GDM1 (cell line): Measurements from ENCODE around the gene TLX2.
"Not testable (repeated sequence)": the region's sequence is repeated elsewhere in the genome, so short reads cannot be mapped to it uniquely, and the experiment has no call there.

Experiments used
- DNase-seq: peaks from one replicate; lab custom pipeline; 2025; lab: John Stamatoyannopoulos, UW

Gene TLX2

DNA sequence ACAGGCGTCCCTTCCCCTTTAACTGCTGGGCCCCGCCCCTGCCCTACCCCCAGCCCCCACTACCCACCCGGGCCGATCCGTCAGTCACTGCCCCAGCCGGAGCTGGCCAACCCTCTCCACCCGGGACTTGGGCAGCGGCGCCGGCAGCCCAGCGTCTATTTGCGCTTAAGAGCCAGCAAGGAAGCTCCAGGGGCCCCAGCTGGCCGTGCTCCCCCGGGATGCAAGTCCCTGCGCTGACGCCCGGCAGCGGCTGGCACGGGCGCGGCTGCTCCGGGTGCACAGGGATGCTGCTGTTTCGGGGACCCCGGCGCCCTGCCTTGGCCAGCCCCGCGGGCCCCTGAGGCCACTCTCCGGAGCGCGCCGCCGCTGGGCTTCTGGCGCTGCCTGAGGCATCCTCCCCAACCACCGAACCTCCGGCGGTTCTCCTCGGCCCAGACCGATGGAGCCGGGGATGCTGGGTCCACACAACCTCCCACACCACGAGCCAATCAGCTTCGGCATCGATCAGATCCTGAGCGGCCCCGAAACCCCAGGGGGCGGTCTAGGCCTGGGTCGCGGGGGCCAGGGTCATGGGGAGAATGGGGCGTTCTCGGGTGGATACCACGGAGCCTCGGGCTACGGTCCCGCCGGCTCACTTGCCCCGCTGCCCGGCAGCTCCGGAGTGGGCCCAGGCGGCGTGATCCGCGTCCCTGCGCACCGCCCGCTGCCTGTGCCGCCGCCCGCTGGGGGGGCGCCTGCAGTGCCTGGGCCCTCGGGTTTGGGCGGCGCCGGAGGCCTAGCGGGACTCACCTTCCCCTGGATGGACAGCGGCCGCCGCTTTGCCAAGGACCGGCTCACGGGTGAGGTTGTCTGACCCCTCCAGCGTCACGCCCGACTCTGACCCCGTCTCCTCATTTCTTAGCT is at the start of gene TLX2:
TSS of gene TLX2 (plus strand) at position 83 of the 903 bp plus-strand sequence. CDS start at position 440, 357 bp downstream.
- DNase-seq = no peak

GRCh38 chr2:74470742-74471141 is 43.5 kb upstream of the TLX2 start:
- DNase-seq = not testable (repeated sequence)

DNA sequence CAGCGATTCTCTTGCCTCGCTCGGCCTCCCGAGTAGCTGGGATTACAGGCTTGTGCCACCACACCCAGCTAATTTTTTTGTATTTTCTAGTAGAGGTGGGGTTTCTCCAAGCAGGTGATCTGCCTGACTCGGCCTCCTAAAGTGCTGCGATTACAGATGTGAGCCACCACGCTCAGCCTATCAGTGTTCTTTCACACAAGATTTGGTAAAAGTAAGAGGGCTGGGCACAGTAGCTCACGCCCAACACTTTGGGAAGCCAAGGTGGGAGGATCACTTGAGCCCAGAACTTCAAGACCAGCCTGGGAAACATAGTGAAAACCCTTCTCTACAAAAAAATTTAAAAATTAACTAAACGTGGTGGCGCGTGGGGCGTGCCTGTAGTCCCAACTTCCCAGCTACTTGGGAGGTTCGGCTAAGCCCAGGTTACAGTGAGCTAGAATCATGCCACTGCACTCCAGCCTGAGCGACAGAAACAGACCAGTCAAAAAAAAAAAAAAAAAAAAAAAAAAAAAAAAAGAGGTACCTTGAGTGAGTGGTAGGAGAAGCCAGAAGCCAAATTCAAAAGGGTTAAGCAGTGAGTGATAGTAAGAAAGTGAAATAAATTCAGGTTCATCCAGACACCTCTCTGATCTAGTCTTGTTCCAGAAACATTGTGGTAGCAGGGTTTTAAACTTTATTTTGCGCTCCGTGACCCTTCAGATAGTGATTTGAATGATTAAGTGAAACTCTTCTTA is 42.8 kb upstream of the TLX2 start:
- DNase-seq = no peak

- DNase-seq = peak; percentile 91
These were observed 41.9 kb upstream of the TLX2 start, which contains the start of gene MRPL53 for GRCh38 chr2:74472086-74472944. MRPL53 (minus strand) TSS chr2:74472680; CDS start chr2:74472660, 20 bp downstream.

DNA sequence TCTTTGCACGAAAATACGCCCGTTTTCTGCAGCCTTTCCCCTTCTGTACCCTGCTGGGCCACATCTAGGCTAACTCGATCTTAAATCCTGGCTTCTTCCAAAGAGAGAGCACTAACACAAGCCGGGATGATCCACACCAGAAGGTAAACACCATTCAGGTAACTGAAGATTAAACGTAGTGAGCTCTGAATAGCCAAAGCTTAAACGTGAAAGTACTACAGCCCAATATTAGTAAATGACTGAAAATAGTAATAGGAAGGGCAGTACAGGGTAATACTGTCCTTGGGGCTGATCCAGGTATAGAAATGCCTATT is 41.3 kb upstream of the TLX2 start:
- DNase-seq = no peak

DNA sequence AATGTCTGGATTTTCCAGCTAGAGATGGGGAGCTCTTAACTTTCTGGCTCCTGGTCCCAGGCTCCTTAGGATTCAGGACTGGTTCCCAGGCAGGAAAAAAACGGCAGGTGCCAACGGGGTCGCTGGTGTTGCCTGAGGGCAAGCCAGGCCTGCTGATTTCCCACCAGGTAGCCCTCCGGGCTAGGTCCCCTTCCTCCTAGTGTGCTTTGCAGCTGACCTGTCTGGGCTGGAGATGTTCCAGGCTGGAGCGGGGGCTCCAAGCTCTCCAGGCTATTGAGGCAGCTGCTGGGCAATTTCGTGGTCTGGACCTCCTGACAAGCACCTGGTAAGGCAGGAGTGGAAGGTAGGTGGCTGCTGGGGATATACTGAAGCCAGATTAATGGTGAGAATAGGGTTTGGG is 39.8 kb upstream of the TLX2 start:
- DNase-seq = no peak

- no peak for DNase-seq
These were observed 39.4 kb upstream of the TLX2 start for GRCh38 chr2:74474899-74475298.

DNA sequence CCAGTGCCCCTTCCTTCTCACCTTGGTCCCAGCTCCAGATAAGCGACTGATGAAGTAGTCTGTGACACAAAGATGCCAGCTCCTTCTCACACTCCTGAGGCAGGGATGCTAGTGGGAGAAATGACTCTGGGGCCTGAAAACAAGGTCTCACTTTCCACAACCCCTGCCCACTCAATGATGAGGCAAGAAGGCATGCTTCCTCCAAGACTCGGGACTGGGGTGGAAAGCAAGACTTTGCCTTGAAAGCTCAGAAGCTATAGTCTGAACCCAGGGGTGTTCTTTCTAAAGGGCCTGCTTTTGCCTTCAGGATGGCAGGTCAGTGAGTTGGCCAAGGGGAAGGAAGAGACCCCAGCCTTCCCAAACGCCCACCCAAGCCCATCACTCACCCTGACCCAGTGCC is 32.8 kb upstream of the TLX2 start:
- DNase-seq = no peak

DNA sequence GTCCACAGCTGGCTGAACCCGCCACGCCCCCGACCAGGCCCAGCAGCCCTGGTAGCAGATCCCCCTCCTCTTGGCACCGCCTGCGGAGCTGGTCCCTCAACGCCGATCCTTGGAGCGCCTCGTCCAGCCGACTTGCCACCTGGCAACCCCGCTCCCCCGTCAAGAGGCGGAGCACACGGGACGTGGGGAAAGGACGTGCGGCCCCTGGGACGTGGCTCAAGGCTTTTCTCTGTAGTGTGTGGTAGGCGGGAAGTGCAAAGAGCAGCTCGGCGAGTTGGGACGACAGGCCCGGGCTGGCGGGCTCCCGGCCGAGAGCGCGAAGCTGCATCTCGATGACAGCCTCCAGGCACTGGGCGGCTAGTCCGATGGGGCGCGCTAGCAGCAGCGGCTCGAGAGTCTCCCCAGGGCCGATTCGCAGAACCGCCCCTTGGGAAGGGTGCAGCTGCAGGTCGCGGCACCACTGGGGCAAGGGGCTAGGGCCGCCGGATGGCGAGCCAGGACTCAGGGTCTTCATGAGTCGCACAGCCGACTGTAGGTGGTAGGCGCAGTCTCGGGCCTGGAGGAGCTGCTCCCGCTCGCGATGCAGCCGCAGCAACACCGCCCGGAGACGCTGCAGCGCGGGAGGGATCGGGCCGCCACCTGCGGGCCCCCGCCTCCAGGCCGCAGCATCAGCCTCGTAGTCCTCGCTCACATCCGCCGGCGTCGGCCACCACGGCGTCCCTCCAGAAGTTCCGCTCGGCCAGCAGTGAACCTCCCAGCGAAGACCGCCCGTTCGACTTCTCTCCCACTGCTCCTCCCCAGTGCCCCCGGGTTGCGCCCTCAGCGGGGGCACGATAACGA is 32.1 kb upstream of the TLX2 start:
- no peak for DNase-seq

DNA sequence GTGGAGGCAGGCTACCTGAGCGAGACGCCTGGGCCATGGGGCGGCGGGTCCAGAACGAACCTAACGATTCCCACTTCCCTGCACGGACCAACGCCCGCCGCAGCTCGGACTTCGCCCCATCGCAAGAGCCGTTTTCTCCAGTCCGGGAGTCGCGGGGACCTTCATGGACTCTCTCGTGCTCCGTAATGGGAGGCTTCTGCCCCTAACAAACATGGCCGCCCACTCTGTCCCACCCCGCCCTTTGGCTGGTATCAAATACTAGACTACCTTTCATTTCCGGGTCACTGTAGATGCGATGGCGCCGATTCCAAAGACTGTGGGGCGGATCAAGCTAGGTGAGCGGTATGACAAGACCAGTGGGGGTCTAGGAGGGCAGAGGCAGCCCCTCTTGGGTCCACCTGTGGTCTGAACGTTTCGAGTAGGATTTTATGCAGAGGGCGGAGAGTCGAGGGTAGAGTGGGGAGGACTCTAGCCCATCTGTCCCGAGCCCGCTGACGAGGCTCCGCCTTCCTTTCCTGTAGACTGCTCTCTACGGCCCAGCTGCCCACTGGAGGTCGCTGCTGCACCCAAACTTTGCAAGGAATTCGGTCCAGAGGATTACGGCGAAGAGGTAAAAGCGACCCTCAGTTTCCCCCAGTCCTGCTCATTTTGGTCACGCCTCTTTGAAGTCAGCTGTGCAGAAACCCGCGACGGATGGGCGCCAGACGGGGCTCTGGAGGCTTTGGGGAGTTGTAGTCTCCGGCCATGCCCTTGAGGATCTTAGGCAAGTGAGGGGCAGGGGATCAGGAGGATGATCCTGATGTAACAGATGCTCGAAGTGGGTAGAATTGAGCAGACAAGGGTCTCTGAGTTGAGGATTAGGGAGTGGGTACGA is 31.2 kb upstream of the TLX2 start, which contains the start of the genes CCDC142 and TTC31:
TSS of gene CCDC142 (minus strand) at position 198 of the 874 bp plus-strand sequence. CDS start at position 37, 161 bp downstream.
TSS of gene TTC31 (plus strand) at position 281 of the 874 bp plus-strand sequence. CDS start at position 296, 15 bp downstream.
- DNase-seq = peak; percentile 87

- DNase-seq = not testable (repeated sequence)
These were observed 30.5 kb upstream of the TLX2 start for GRCh38 chr2:74483675-74484164.

GRCh38 chr2:74486141-74486540 is 28.1 kb upstream of the TLX2 start:
- DNase-seq = no peak

DNA sequence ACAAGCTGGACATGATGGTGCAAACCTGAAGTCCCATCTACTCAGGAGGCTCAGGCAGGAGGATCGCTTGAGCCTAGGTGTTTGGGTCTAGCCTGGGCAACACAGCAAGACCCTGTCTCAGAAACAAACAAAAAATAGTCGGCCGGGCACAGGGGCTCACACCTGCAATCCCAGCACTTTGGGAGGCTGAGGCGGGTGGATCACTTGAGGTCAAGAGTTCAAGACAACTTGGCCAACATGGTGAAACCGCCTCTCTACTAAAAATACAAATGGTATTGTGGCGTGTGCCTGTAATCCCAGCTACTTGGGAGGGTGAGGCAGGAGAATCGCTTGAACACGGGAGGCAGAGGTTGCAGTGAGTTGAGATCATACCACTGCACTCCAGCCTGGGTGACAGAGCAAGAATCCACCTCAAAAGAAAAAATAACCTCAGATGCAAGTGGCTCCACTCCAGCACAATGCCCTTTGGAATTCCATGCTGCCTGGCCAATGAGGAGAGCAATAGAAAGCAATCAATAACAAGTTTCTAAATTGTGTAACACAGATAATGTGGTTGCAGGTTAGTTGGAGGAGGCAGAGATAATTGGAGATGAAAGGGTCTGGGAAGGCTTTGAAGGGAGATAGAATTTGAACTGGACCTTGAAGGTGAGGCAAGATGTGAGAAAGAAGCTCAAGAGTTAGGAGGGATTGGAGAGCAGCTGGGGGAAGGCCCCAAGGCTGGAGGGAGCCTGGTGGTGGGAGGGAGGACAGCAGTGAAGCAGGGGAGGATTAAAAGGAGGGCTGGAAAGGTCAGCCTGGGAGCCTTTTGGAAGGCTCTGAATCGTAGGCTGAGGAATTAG is 25.4 kb upstream of the TLX2 start:
- DNase-seq = no peak

DNA sequence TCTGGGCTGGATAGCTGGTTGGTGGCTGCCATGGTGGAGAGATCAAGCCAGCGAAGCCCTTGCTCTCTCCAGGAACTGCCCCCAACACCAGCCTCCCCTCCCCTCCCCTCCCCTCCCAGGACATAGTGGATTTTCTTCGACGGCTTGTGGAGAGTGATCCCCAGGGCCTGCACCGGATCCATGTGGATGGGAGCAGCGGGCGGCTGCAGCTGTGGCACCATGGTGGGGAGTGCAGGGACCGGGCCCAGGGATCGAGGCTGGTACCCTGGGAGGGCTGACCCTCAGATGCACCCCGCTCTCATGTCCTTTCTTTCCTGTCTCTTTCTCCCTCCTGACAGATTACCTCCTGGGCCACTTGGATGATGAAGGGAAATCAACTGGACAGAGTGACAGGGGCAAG is 24.3 kb upstream of the TLX2 start:
- no peak for DNase-seq

GRCh38 chr2:74491648-74492544 is 22.4 kb upstream of the TLX2 start:
- DNase-seq = no peak

- no peak for DNase-seq
These were observed 20.7 kb upstream of the TLX2 start for GRCh38 chr2:74493546-74493945.

- no peak for DNase-seq
These were observed 18.8 kb upstream of the TLX2 start for GRCh38 chr2:74495440-74495839.
